ENCODE data around the gene EFTUD2. TPM values are rescaled to one million over a fixed set of nuclear protein-coding genes. Genes with fewer than 3 reads are reported as not detected.

The EFTUD2 gene
- total RNA-seq, 3 donors from 2014 or later (not counting 1 experiment from before 2014, with no cell fraction given): 135 to 178 (median 164) TPM

DNA sequence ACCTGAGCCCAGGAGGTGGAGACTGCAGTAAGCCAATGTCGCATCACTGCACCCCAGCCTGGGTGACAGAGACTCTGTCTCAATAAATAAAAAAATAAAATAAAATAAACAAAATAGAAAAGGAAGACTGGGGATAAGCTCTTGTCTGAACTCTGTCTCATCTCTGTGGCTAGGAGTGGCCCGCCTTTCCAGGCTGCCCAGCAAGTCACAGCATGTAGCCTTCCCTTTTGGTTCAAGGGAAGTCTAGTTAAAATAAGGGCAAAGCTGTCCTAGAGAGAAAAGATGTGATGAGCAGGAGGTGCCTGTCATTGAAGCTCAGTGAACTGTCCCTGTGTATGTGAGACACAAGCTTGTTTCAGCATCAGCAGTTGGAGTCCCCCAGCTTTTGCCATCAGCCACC, 18.8 kb upstream of the EFTUD2 start:
- Mint-ChIP-seq H3K4me1 (peaks cover 4 to 5% of the 10 kb centered on the region in 2 donors), H3K36me3 (no peaks in the 10 kb centered on the region), H3K27me3 (ENCODE audit: low read depth in 2 of 2) (peaks cover 16 to 28% of the 10 kb centered on the region in 2 donors), H3K4me3 (no peak overlapping the region), H3K9me3 (no peaks in the 10 kb centered on the region), H3K27ac (no peak overlapping the region)
- H3K36me3 ChIP-seq (ENCODE audit: control insufficient read depth, insufficient read depth, low read length): no peaks in the 10 kb centered on the region
- ATAC-seq: no peak
- intact Hi-C loops (cut with micrococcal nuclease): no loop called here
- H3K27ac ChIP-seq (ENCODE audit: low read length): no peak overlapping the region
- H3K4me3 ChIP-seq (ENCODE audit: low read length): no peak overlapping the region
- H3K9me3 ChIP-seq (ENCODE audit: control insufficient read depth, insufficient read depth, low read length): no peaks in the 10 kb centered on the region
- TF ChIP-seq, protein P1, sequence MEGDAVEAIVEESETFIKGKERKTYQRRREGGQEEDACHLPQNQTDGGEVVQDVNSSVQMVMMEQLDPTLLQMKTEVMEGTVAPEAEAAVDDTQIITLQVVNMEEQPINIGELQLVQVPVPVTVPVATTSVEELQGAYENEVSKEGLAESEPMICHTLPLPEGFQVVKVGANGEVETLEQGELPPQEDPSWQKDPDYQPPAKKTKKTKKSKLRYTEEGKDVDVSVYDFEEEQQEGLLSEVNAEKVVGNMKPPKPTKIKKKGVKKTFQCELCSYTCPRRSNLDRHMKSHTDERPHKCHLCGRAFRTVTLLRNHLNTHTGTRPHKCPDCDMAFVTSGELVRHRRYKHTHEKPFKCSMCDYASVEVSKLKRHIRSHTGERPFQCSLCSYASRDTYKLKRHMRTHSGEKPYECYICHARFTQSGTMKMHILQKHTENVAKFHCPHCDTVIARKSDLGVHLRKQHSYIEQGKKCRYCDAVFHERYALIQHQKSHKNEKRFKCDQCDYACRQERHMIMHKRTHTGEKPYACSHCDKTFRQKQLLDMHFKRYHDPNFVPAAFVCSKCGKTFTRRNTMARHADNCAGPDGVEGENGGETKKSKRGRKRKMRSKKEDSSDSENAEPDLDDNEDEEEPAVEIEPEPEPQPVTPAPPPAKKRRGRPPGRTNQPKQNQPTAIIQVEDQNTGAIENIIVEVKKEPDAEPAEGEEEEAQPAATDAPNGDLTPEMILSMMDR (IDR thresholded peaks at IDR 0.05): no peak
- 100% methylated on average over 1 of the region's 2 CpGs for WGBS (ENCODE audit: insufficient coverage)
- peaks cover 5% of the 10 kb centered on the region for H3K27me3 ChIP-seq (ENCODE audit: control insufficient read depth, insufficient read depth, low read length)
- DNase-seq: no peak
- peaks cover 4% of the 10 kb centered on the region for H3K4me1 ChIP-seq (ENCODE audit: control insufficient read depth, insufficient read depth, low read length)

DNA sequence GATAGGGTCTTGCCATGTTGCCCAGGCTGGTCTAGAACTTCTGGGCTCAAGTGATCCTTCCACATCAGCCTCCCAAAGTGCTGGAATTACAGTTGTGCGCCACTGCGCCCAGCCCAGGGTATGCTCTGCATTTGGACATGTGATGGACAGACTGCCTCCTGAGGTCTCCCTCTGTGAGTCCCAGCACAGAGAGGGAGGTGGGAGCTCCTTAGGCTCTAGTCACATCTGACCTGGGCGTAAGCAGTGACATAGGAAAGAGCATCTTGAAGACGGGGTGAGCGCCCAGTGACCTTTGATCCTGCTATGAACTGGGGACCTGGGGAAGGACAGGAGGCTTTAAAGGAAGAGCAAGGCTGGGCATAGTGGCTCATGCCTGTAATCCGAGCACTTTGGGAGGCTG, 18.2 kb upstream of the EFTUD2 start:
- intact Hi-C loops (cut with micrococcal nuclease): no loop called here
- Mint-ChIP-seq H3K27me3 (ENCODE audit: low read depth in 2 of 2) (peaks cover 20 to 31% of the 10 kb centered on the region in 2 donors), H3K9me3 (no peaks in the 10 kb centered on the region), H3K27ac (no peak overlapping the region), H3K36me3 (no peaks in the 10 kb centered on the region), H3K4me1 (peaks cover 4 to 5% of the 10 kb centered on the region in 2 donors), H3K4me3 (no peak overlapping the region)
- TF ChIP-seq, protein P1 (IDR thresholded peaks at IDR 0.05): no peak
- WGBS (ENCODE audit: insufficient coverage): 87% methylated on average over 6 of the region's 6 CpGs
- Histone ChIP-seq H3K9me3 (ENCODE audit: control insufficient read depth, insufficient read depth, low read length) (no peaks in the 10 kb centered on the region), H3K4me1 (ENCODE audit: control insufficient read depth, insufficient read depth, low read length) (peaks cover 4% of the 10 kb centered on the region), H3K27ac (ENCODE audit: low read length) (no peak overlapping the region), H3K36me3 (ENCODE audit: control insufficient read depth, insufficient read depth, low read length) (no peaks in the 10 kb centered on the region), H3K27me3 (ENCODE audit: control insufficient read depth, insufficient read depth, low read length) (peaks cover 5% of the 10 kb centered on the region), H3K4me3 (ENCODE audit: low read length) (no peak overlapping the region)
- ATAC-seq (no peak), DNase-seq (no peak)

DNA sequence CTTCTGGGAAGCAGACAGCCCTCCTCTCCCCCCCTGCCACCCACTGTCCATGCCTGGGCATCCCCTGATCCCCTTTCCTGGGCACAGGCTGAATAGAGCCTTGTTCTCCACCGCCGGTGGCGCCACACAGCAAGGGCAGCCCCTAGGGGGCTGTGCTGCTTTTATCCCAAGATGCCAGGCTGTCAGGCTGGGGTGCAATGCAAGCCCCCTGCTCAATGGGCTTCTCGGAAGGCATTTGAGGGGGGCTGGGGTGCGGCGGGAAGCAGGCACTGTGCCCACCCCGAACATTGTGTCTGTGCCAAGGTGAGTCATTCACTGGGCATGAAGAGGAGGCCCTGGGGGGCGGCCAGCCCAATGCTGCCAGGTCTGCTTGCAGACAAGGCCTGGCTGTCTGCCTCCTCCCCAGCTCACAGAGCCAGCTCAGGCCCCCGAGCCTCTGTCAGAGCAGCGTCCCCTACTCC, 17.6 kb upstream of the EFTUD2 start:
- peaks cover 5% of the 10 kb centered on the region for H3K4me1 ChIP-seq (ENCODE audit: control insufficient read depth, insufficient read depth, low read length)
- Mint-ChIP-seq H3K27ac (no peak overlapping the region), H3K9me3 (no peaks in the 10 kb centered on the region), H3K27me3 (ENCODE audit: low read depth in 2 of 2) (peaks cover 24 to 33% of the 10 kb centered on the region in 2 donors), H3K4me1 (peaks cover 4 to 5% of the 10 kb centered on the region in 2 donors), H3K4me3 (no peak overlapping the region), H3K36me3 (no peaks in the 10 kb centered on the region)
- no peaks in the 10 kb centered on the region for H3K9me3 ChIP-seq (ENCODE audit: control insufficient read depth, insufficient read depth, low read length)
- DNase-seq (no peak), ATAC-seq (no peak)
- no peak overlapping the region for H3K27ac ChIP-seq (ENCODE audit: low read length)
- H3K27me3 ChIP-seq (ENCODE audit: control insufficient read depth, insufficient read depth, low read length): peaks cover 7% of the 10 kb centered on the region
- intact Hi-C loops (cut with micrococcal nuclease): no loop called here
- no peaks in the 10 kb centered on the region for H3K36me3 ChIP-seq (ENCODE audit: control insufficient read depth, insufficient read depth, low read length)
- TF ChIP-seq, protein P1 (IDR thresholded peaks at IDR 0.05): no peak
- 88% methylated on average over 9 of the region's 10 CpGs for WGBS (ENCODE audit: insufficient coverage)
- H3K4me3 ChIP-seq (ENCODE audit: low read length): no peak overlapping the region

Measured in natural killer cell (primary cell).